ENCODE results near the gene ID4. TPM values are rescaled to one million over a fixed set of nuclear protein-coding genes. Genes with fewer than 3 reads are reported as not detected.

Gene ID4
- total and polyA plus RNA-seq, 2 of the 4 experiments (the other 2 are of a cell fraction), result 3.0 to 3.6 TPM

GRCh38 chr6:19857139-19857538 is 20.0 kb downstream of the ID4 start:
- no peaks in the 10 kb centered on the region for H3K36me3 ChIP-seq (ENCODE audit: control insufficient read depth, insufficient read depth, low read length)
- peaks cover 3% of the 10 kb centered on the region; the same call in 1 of the 2 replicates for H3K27me3 ChIP-seq (ENCODE audit: control insufficient read depth, insufficient read depth, low read length)
- intact Hi-C loops (cut with micrococcal nuclease), result loop anchor here (10.0 kb wide), 1 partner anchor 198 kb away; no protein-coding TSS in a partner anchor
- H4K20me1 ChIP-seq (ENCODE audit: insufficient read depth, low read length), result no peaks in the 10 kb centered on the region
- H3K18ac ChIP-seq (ENCODE audit: low read depth, low read length), result no peak overlapping the region
- H2BK20ac ChIP-seq (ENCODE audit: low read depth, low read length), result no peak overlapping the region
- H4K91ac ChIP-seq (ENCODE audit: insufficient read depth, low read depth, low read length), result no peak overlapping the region
- no peak overlapping the region for H3K4me3 ChIP-seq (ENCODE audit: insufficient read depth, low read depth, low read length)
- ChIA-PET POLR2A (ENCODE audit: unreplicated experiment) (no interaction called here), CTCF (interaction anchor here (0.7 kb wide), 1 partner anchor 296 kb away, joined by 3 read pairs; no protein-coding TSS in a partner anchor)
- dilution Hi-C loops (cut with HindIII; ENCODE audit: low sequenced_read_pairs, unreplicated experiment), result no loop called here
- ATAC-seq (ENCODE audit: low read depth) (no peak), DNase-seq (no peak)
- H3K9me3 ChIP-seq (ENCODE audit: control insufficient read depth, insufficient read depth, low read length), result no peaks in the 10 kb centered on the region
- no peak overlapping the region for H3K27ac ChIP-seq (ENCODE audit: insufficient read depth, low read length)
- H3K4me2 ChIP-seq (ENCODE audit: low read depth, low read length), result no peak overlapping the region
- no peaks in the 10 kb centered on the region for H3K9me1 ChIP-seq (ENCODE audit: insufficient read depth, low read length)
- no CpG with 5 or more reads among the region's 3 CpGs for WGBS, 2 experiments (ENCODE audit: extremely low coverage in 2 of 2, insufficient read length in 1 of 2)
- H2BK5ac ChIP-seq (ENCODE audit: low read depth, low read length, poor library complexity, severe bottlenecking), result no peak overlapping the region
- no peak overlapping the region for H3K56ac ChIP-seq (ENCODE audit: extremely low read depth, insufficient read depth, low read length)
- in situ Hi-C loops (cut with MboI; ENCODE audit: low sequenced_read_pairs), result loop anchor here (25.0 kb wide), 3 partner anchors 870 to 1270 kb away; no protein-coding TSS in a partner anchor
- no peaks in the 10 kb centered on the region for H3K4me1 ChIP-seq (ENCODE audit: control insufficient read depth, insufficient read depth, low read length)
- BruUV-seq (replicated peaks), result no TSS peak
- no peak overlapping the region for H3K9ac ChIP-seq (ENCODE audit: low read depth, low read length)
- TF ChIP-seq FOS (IDR thresholded peaks at IDR 0.05; ENCODE audit: low read depth, low read length), result no peak
- no peak for TF ChIP-seq CEBPB (IDR thresholded peaks at IDR 0.05; ENCODE audit: low read depth, low read length)
- TF ChIP-seq CHD1 (IDR thresholded peaks at IDR 0.05; ENCODE audit: low read depth, low read length), result no peak
- TF ChIP-seq POLR2A (IDR thresholded peaks at IDR 0.05; ENCODE audit: low read depth, low read length), result no peak
- TF ChIP-seq BHLHE40 (IDR thresholded peaks at IDR 0.05; ENCODE audit: low read depth, low read length), result no peak
- TF ChIP-seq MAZ (IDR thresholded peaks at IDR 0.05; ENCODE audit: borderline replicate concordance, low read depth, low read length), result no peak
- no peak for TF ChIP-seq NFE2L2 (IDR thresholded peaks at IDR 0.05; ENCODE audit: low read depth, low read length)
- TF ChIP-seq MXI1 (IDR thresholded peaks at IDR 0.05; ENCODE audit: borderline replicate concordance, low read depth, low read length), result no peak
- TF ChIP-seq RAD21 (IDR thresholded peaks at IDR 0.05; ENCODE audit: low read length), result no peak
- no peak for TF ChIP-seq MAFK (IDR thresholded peaks at IDR 0.05; ENCODE audit: low read depth, low read length)
- no peak for TF ChIP-seq SMC3 (IDR thresholded peaks at IDR 0.05; ENCODE audit: low read depth, low read length)
- H3K79me1 ChIP-seq (ENCODE audit: low read depth in 1 of 2, low read length in 2 of 2), result no peaks in the 10 kb centered on the region
- no peak overlapping the region for H4K8ac ChIP-seq (ENCODE audit: low read depth in 2 of 2, low read length in 2 of 2)
- H2AFZ ChIP-seq (replicated peaks; ENCODE audit: low read length, poor library complexity), result no peak overlapping the region
- no peak overlapping the region for H3K4ac ChIP-seq (ENCODE audit: low read depth, low read length)
- H2BK15ac ChIP-seq (ENCODE audit: low read depth, low read length), result no peak overlapping the region
- no peak overlapping the region for H3K23ac ChIP-seq (ENCODE audit: low read depth, low read length)
- H2AK9ac ChIP-seq (replicated peaks; ENCODE audit: low read depth, low read length, poor library complexity), result no peak overlapping the region
- H2AK5ac ChIP-seq (ENCODE audit: low read depth, low read length), result no peak overlapping the region
- H4K5ac ChIP-seq (ENCODE audit: low read depth, low read length), result no peak overlapping the region
- no peak overlapping the region for H3K14ac ChIP-seq (replicated peaks; ENCODE audit: low read depth, low read length)
- H2BK120ac ChIP-seq (ENCODE audit: low read depth, low read length), result no peak overlapping the region
